ENCODE measurements around the gene ELANE.

ELANE gene

DNA sequence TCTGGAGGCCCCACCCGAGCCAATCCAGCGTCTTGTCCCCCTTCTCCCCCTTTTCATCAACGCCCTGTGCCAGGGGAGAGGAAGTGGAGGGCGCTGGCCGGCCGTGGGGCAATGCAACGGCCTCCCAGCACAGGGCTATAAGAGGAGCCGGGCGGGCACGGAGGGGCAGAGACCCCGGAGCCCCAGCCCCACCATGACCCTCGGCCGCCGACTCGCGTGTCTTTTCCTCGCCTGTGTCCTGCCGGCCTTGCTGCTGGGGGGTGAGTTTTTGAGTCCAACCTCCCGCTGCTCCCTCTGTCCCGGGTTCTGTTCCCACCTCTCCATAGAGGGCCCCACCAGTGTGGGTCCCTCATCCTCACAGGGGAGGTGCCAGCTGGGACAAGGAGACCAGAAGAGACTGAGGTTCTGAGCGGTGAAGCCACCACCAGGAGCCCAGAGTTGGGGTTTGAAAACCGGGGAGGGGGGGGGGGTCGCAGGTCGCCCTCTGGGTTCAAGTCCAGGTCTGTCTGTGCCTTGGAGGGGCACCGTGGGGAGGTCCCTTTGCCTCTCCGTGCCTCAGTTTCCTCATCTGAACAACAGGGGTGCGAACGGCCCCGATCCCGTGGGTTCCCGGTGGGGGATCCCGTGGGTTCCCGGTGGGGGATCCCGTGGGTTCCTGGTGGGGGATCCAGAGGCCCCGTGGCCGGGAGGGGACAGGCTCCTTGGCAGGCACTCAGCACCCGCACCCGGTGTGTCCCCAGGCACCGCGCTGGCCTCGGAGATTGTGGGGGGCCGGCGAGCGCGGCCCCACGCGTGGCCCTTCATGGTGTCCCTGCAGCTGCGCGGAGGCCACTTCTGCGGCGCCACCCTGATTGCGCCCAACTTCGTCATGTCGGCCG is at the start of gene ELANE:
TSS of gene ELANE (plus strand) at position 168 of the 878 bp plus-strand sequence. CDS start at position 194, 26 bp downstream.
- DNase-seq (ENCODE audit: low spot score) = no peak

DNA sequence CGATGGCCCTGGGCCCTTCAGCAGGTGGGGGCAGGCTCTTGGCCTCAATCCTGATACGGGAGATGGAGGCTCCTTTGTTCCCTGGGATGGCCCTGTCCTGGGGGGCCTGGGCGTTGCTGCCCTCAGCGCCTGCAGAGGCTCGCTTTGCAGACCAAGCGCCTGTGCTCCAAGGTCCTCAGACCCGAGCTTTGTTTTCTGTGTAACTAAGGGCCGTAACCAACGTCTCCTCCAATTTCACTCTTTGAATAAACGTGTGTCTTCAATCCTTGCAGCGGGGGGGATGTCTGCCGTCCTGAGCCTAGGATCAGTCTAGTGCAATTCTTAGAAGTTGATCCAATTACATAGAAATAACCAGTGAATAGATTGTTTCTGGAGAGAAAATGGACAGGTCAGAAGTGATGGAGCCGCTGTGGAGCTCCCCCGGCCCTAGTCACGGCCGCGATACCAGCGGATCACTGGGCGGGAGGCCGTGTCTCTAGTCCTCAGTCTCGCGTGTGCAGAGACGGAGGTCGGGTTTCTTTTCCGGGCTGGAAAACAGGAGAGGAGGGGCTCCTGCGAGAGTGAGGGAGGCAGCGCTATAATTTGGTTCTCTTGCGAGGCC is 49.5 kb upstream of the ELANE start:
- no peak for DNase-seq (ENCODE audit: low spot score)

DNA sequence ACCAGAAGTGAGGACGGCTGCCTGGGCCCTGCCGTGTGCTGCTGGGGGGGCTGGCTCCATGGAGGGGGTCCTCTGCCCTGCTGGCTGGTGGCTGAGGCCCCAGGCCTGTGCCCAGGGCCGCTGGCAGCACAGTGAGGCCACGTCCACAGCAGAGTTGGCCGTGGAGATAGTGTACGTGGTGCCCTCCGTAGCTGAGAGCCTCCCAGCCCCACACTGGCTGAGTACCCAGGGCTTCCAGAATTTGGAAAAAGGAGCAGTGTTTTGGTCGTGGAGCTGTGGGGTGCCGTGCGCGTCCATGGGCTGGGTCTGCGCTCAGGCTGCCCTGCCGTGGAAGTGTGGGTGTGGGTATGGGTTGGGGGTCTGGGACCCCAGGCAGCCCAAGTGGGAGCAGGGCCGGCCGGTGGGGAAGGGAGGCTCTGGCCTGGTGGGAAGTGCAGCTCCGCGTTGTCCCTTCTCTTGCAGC is 49.0 kb upstream of the ELANE start:
- DNase-seq (ENCODE audit: low spot score) = no peak

DNA sequence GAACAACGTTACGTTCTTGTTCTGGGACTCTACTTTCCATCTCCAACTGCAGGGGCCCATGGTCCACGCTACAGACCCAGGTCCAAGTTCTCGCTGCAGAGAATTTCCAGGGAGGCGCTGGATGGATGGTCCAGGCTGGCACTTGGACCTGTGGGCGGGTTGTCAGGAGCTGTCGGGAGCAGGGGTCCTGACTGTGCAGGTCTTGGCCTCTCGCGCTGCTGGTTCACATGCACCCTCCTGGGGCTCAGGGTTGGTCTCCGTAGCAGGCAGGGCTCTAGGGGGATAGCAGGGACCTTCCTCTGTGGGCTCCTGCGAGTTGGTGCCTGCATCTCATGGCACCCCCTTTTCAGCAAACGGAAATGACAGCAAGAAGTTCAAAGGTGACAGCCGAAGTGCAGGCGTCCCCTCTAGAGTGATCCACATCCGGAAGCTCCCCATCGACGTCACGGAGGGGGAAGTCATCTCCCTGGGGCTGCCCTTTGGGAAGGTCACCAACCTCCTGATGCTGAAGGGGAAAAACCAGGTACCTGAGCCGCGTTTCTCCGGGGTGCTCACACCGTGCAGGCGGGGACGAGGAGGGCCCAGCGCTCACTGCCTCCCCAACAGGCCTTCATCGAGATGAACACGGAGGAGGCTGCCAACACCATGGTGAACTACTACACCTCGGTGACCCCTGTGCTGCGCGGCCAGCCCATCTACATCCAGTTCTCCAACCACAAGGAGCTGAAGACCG is 48.3 kb upstream of the ELANE start:
- no peak for DNase-seq (ENCODE audit: low spot score)

DNA sequence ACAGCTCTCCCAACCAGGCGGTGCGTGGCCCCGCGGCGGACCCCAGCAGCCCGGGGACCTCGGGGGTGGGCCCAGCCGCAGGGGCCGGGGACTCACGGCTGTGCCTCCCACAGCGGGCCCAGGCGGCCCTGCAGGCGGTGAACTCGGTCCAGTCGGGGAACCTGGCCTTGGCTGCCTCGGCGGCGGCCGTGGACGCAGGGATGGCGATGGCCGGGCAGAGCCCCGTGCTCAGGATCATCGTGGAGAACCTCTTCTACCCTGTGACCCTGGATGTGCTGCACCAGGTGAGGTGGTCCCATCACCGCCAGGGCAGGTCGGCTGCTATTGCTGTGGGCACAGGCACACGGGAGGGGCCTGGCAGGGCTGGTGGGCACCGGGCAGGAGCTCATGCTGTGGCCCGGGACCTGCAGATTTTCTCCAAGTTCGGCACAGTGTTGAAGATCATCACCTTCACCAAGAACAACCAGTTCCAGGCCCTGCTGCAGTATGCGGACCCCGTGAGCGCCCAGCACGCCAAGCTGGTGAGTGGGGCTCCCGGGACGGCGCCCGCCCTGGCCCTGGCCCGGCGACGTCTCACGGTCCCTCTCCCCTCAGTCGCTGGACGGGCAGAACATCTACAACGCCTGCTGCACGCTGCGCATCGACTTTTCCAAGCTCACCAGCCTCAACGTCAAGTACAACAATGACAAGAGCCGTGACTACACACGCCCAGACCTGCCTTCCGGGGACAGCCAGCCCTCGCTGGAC is 47.5 kb upstream of the ELANE start:
- no peak for DNase-seq (ENCODE audit: low spot score)

DNA sequence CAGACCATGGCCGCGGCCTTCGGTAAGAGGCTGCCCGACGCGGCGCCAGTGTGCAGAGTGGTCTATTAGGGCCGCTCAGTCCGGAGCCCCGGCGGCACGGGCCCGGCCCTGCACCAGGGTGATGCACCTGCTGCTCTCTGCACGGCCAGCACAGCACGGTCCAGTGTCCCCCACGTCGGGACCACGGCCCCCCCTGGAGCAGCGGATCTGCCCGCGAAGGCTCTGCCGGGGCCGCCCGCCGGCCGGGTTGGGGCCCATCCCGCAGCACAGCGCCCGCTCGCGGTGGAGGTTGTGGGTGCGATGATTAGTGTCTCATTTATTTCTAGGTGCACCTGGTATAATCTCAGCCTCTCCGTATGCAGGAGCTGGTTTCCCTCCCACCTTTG is 46.9 kb upstream of the ELANE start:
- no peak for DNase-seq (ENCODE audit: low spot score)

DNA sequence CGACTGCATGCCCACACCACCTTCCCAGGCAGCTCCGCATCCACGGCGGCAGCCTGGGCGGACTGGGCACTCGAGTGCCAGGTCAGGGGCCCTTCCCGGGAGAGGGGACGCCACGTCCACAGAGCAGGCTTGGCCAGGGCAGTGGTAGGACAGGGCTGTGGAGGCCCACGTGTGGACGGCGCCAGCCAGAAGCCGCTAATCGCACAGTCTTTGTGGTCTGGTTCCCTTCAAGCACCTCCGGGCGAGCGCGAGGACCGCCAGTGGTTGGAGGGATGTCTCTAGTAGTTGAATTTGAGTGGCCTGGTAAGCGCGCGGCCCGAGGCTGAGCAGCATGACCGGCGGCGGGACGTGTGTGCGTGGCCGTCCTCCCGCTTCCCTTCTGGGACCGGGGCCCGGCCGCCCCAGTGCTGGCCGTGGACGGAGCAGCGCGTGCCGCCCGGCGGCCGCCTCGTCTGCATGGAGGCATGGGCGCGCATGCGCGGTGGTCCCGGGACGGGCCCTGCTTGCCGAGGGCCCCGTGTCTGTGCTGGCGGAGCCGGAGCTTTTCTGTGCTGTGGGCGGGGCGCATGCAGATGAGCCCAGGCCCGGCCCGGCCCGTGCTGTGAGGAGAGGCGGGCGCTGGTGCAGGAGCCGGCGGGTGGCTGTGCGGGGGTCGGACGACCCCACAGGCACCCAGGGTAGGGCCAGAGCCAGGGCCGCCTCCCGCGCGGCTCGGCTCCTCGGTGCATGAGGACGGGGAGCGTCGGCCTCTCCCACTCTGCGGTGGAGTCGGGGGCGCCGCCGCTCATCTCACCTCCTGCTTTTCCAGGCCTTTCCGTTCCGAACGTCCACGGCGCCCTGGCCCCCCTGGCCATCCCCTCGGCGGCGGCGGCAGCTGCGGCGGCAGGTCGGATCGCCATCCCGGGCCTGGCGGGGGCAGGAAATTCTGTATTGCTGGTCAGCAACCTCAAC is 46.2 kb upstream of the ELANE start:
- no peak for DNase-seq (ENCODE audit: low spot score)

DNA sequence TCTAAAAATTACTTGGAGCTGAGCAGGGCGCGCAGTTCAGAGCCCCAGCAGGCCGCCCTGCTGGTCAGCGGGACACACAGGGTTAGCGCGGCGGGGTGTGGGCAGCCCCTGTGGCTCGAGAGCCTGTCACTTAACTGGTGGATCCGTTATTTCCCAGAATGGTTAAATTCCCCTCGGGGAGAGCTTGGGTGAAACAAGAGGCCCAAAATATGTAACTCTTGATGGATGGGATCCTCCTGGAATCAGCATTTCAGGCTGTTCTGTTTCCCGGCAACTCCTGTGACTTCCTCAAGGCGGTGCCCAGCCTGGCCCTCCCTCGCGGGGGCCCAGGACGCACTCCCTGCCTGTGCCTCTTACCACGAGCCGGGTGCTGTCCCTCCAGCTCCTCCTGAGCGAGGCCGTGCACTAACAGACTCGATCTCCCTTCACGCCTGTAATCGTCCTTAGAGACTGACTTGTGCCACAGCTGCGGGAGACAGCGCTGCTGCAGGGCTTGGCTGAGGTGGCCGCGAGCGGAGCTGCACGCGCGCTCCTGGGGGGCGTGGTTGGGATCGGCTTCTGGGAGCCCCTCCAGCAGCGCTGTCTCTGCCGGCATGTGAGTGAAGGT is 45.2 kb upstream of the ELANE start:
- DNase-seq (ENCODE audit: low spot score) = no peak

DNA sequence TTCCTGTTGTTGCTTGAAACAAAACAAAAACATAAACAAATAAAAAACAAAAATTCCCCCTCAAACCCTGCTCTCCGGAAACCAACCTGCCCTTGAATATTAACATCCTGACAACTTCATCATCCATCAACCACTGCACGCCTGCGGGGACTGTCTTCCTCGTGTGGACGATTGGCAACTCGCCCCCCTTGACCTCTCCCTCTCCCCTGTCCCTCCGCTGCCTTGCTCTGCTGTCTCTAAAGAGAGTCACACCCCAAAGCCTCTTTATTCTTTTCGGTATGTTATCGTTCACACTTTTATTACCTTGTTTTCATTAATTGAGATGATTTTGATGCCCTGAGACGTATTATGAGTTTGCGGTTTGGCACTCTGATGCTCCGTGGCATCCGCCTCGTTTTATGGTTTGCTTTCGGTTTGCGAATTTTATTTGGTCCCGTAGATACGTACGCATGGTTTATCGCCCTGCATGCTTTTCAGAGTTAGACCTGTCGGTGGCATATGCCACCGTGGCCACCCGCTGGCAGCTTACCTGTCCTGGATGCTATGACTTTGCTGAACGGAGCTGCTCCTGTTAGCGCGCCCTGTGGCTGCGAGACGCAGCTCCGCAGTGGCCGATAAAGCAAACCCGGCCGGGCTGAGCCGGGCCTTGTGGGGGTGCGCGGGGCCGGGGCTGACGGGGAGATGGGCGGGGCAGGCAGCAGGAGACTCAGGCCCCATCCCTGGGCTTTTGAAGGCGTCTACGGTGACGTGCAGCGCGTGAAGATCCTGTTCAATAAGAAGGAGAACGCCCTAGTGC is 44.3 kb upstream of the ELANE start:
- DNase-seq (ENCODE audit: low spot score) = no peak

DNA sequence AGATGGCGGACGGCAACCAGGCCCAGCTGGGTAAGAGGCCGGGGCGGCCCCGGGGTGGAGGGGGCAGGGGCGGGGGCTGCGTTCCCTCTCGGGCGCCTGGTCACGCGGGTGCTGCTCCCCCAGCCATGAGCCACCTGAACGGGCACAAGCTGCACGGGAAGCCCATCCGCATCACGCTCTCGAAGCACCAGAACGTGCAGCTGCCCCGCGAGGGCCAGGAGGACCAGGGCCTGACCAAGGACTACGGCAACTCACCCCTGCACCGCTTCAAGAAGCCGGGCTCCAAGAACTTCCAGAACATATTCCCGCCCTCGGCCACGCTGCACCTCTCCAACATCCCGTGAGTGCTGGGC is 43.7 kb upstream of the ELANE start:
- DNase-seq (ENCODE audit: low spot score) = no peak

DNA sequence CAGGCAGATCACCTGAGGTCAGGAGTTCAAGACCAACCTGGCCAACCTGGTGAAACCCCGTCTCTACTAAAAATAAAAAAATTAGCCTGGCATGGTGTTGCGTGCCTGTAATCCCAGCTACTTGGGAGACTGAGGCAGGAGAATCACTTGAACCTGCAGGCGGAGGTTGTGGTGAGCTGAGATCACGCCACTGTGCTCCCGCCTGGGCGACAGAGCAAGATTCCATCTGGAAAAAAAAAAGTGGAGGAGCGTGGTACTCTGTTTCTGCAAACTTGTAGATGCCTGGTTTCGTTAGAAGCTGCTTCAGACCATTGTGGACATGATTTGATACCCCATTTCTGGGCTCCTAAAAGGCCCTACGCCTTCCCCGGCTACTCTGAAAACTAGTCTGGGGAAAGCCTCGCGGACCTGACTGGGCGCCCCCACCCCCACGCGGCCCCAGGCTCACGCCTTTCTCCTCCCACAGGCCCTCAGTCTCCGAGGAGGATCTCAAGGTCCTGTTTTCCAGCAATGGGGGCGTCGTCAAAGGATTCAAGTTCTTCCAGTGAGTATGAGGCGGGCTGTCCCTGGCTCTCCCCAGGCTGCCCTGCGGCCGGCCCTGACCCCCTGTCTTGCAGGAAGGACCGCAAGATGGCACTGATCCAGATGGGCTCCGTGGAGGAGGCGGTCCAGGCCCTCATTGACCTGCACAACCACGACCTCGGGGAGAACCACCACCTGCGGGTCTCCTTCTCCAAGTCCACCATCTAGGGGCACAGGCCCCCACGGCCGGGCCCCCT is 41.8 kb upstream of the ELANE start:
- DNase-seq (ENCODE audit: low spot score) = no peak

DNA sequence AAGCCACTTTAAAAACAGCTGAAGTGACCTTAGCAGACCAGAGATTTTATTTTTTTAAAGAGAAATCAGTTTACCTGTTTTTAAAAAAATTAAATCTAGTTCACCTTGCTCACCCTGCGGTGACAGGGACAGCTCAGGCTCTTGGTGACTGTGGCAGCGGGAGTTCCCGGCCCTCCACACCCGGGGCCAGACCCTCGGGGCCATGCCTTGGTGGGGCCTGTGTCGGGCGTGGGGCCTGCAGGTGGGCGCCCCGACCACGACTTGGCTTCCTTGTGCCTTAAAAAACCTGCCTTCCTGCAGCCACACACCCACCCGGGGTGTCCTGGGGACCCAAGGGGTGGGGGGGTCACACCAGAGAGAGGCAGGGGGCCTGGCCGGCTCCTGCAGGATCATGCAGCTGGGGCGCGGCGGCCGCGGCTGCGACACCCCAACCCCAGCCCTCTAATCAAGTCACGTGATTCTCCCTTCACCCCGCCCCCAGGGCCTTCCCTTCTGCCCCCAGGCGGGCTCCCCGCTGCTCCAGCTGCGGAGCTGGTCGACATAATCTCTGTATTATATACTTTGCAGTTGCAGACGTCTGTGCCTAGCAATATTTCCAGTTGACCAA is 41.1 kb upstream of the ELANE start:
- no peak for DNase-seq (ENCODE audit: low spot score)

DNA sequence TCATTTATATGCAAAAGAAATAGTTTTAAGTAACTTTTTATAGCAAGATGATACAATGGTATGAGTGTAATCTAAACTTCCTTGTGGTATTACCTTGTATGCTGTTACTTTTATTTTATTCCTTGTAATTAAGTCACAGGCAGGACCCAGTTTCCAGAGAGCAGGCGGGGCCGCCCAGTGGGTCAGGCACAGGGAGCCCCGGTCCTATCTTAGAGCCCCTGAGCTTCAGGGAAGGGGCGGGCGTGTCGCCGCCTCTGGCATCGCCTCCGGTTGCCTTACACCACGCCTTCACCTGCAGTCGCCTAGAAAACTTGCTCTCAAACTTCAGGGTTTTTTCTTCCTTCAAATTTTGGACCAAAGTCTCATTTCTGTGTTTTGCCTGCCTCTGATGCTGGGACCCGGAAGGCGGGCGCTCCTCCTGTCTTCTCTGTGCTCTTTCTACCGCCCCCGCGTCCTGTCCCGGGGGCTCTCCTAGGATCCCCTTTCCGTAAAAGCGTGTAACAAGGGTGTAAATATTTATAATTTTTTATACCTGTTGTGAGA is 40.5 kb upstream of the ELANE start:
- no peak for DNase-seq (ENCODE audit: low spot score)

DNA sequence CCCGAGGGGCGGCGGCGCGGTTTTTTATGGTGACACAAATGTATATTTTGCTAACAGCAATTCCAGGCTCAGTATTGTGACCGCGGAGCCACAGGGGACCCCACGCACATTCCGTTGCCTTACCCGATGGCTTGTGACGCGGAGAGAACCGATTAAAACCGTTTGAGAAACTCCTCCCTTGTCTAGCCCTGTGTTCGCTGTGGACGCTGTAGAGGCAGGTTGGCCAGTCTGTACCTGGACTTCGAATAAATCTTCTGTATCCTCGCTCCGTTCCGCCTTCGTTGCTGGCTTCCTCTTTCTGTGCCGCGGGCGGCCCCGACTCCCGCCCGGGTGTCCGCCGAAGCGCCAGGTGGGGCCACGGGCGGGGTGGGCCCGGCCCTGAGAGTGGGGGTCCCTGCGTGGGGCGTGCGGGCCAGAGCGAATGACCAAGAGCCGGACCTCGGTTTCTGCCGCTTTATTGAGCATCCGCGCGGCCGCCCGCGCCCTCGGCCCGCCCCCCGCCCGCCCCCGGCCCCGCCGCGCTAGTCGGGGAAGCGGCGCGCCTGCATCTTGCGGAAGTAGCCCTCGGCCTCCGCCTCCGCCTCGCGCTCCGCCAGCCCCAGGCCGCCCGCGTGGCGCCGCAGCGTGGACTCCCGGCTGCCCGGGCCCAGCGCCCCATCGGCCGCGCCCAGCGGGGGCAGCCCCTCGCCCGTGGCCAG is 39.9 kb upstream of the ELANE start:
- no peak for DNase-seq (ENCODE audit: low spot score)

DNA sequence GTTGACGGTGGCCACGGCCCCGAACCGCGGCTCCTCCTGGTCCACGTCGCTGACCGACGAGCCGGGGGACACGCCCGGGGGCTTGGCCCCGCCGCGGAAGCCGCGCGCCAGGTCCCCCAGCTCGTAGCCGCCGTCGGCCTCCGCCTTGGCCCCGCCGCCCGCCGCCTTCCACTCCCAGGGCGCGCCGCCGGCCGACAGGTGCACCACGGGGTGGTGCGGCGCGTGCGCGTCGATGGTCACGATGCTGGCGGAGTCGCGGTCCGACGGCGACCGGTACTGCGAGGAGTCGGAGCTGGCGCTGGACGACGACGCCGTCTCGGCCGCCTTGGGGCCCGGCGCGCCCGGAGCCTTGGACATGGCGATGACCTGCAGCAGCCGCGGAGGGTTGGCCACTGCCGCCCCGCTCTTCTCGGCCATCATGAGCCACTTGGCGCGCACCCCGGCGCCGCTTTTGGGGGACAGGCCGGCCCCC is 39.3 kb upstream of the ELANE start:
- DNase-seq (ENCODE audit: low spot score) = no peak

DNA sequence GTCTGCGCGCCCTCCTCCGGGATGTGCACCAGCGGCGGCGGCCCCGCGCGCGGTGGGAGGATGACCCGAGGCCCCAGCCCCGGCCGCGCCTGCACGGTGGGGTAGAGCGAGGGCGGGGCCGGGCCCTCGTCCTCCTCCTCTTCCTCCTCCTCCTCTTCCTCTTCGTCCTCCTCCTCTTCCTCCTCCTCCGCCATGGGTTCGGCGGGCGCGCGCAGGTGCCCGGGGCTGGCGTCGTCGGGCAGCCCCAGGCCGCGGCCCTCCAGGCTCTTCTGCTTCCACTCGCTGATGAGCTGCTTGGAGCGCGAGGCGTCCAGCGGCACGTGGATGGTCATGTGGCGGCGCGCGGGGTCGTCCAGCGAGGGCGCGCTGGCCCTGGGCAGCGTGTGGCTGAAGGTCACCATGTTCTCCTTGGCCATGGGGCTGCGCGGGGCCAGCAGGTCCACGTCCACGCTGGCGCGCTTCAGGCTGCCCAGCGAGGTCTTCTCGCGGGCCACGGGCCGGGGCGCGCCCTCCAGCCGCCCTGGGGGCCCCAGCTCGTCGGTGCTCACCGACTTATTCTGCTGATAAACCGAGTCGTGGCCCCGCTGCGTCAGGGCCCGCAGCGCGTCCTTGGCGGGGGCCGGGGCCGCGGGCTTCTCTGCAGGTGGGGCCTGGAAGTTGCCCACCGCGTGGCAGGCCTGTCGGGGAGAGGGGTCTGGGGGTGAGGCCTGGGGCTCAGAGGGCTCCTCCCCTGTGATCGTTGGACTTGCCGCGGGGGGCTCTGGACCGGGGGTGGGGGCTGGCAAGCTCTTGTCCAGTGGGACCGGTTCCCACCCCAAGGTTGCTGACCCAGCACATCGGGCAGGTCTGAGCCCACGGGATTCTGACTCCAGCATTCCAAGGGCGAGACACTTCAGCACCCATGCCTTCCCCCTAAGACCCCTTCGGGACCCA is 38.6 kb upstream of the ELANE start:
- no peak for DNase-seq (ENCODE audit: low spot score)

All from ecto neural progenitor cell (in vitro differentiated cells).